Panc1 (cell line): Measurements from ENCODE around the gene DDIT3. TPM values are rescaled to one million over a fixed set of nuclear protein-coding genes. Genes with fewer than 3 reads are reported as not detected.

Experiments used
- ATAC-seq: fragments of 200-7000 bp; cut with Tn5 transposase; 2 replicates; pipeline ENCODE4 v1.9.1; 2020; ENCODE audit warnings: mild to moderate bottlenecking, moderate library complexity
- BruUV-seq: library from RNA; stranded (reverse); fragments of 400-500 nt; replicated peaks from 2 replicates; lab custom pipeline; 2021; lab: Mats Ljungman, UMichigan
- CTCF ChIA-PET: fragments of 300-600 bp; sonication (Branson Sonifier 250); formaldehyde crosslinking; loops from one replicate; lab custom pipeline; 2022; ENCODE audit warnings: antibody characterized with exemption; lab: Charles Lee
- POLR2A ChIA-PET: fragments of 300-600 bp; sonication (Branson Sonifier 250); formaldehyde crosslinking; loops from one replicate; lab custom pipeline; 2022; ENCODE audit warnings: antibody characterized with exemption; lab: Charles Lee
- DNase-seq: peaks from one replicate; pipeline ENCODE4 v3.0.0-alpha.2; 2010; ENCODE audit warnings: low read depth, low spot score
- H3K27ac ChIP-seq: 2 replicates; pipeline ENCODE4 v1.5.1; 2011; ENCODE audit warnings: mild to moderate bottlenecking, low read length, inconsistent platforms
- H3K27me3 ChIP-seq: fragments of 200-500 bp; sonication (Bioruptor generic); 2 replicates; pipeline ENCODE4 v1.6.0; 2014; ENCODE audit warnings: low read length, inconsistent platforms; ENCODE audit not compliant: control insufficient read depth, insufficient read depth
- H3K36me3 ChIP-seq: fragments of 200-500 bp; sonication (Bioruptor generic); 2 replicates; pipeline ENCODE4 v1.5.1; 2014; ENCODE audit warnings: inconsistent platforms, mild to moderate bottlenecking, low read length, moderate library complexity; ENCODE audit not compliant: control insufficient read depth, insufficient read depth
- H3K4me1 ChIP-seq: 2 replicates; pipeline ENCODE4 v1.5.1; 2011; ENCODE audit warnings: inconsistent platforms, mild to moderate bottlenecking, low read length, moderate library complexity; ENCODE audit not compliant: control insufficient read depth, insufficient read depth
- H3K4me3 ChIP-seq, 2 experiments: 2 replicates each; pipeline ENCODE4 v1.5.1; 2011 to 2012; ENCODE audit warnings: low read depth in 2 of 2, low read length in 2 of 2, mild to moderate bottlenecking in 2 of 2, inconsistent platforms in 1 of 2, moderate library complexity in 1 of 2
- H3K9me3 ChIP-seq: fragments of 200-500 bp; sonication (Bioruptor generic); 2 replicates; pipeline ENCODE4 v1.5.1; 2014; ENCODE audit warnings: low read depth, mild to moderate bottlenecking, inconsistent platforms, low read length, moderate library complexity; ENCODE audit not compliant: control insufficient read depth, insufficient read depth
- CTCF ChIP-seq: fragments of 450-650 bp; IDR thresholded peaks from 2 replicates; pipeline ENCODE4 v1.5.1; 2017; ENCODE audit warnings: mild to moderate bottlenecking
- POLR2AphosphoS5 ChIP-seq: IDR thresholded peaks from 2 replicates; pipeline ENCODE4 v1.6.1; 2012; ENCODE audit warnings: mild to moderate bottlenecking, low read depth, low read length, moderate library complexity
- REST ChIP-seq, 2 experiments: IDR thresholded peaks; 2 replicates each; pipeline ENCODE4 v1.6.1; 2011 to 2012; ENCODE audit warnings: low read depth in 2 of 2, control low read depth in 1 of 2, low read length in 1 of 2, mild to moderate bottlenecking in 1 of 2, moderate library complexity in 1 of 2; ENCODE audit not compliant: insufficient read depth in 1 of 2
- SIN3A ChIP-seq: IDR thresholded peaks from 2 replicates; pipeline ENCODE4 v1.6.1; 2012; ENCODE audit warnings: low read depth, mild to moderate bottlenecking, low read length, moderate library complexity, borderline replicate concordance; ENCODE audit not compliant: insufficient read depth
- TCF7L2 ChIP-seq: IDR thresholded peaks from 2 replicates; pipeline ENCODE4 v1.6.1; 2011; ENCODE audit warnings: mild to moderate bottlenecking, low read depth, low read length, inconsistent platforms
- in situ Hi-C: cut with HindIII; loops from 2 replicates; pipeline ENCODE4 v1.10.0; 2016; ENCODE audit warnings: low sequenced_read_pairs, low pct_unique_long_range_greater_than_20kb
- intact Hi-C: fragments of 100-400 bp; cut with micrococcal nuclease; formaldehyde crosslinking; loops from one replicate; pipeline ENCODE4 v1.10.0; 2022; ENCODE audit not compliant: unreplicated experiment
- total RNA-seq: library from RNA; stranded (reverse); gene quantifications from one replicate; pipeline ENCODE4 v1.2.1, GENCODE V29; 2021; ENCODE audit not compliant: unreplicated experiment

DDIT3 gene
- total RNA-seq, 1 experiment from 2014 or later = 47.2 TPM

GRCh38 chr12:57530396-57531142 is 10.3 kb upstream of the DDIT3 start:
- TF ChIP-seq REST (IDR thresholded peaks at IDR 0.05; ENCODE audit: insufficient read depth in 1 of 2, low read depth in 2 of 2, low read length in 1 of 2) = no peak
- TF ChIP-seq CTCF = no peak
- TF ChIP-seq TCF7L2 = no peak
- no peak for TF ChIP-seq SIN3A
- no peak; the same call in 1 of the 2 replicates for TF ChIP-seq POLR2AphosphoS5
- in situ Hi-C loops = no loop called here
- Histone ChIP-seq H3K9me3 (no peaks in the 10 kb centered on the region), H3K4me3 (no peak overlapping the region), H3K27me3 (no peaks in the 10 kb centered on the region), H3K4me1 (peaks cover 7% of the 10 kb centered on the region; the same call in 1 of the 2 replicates), H3K36me3 (peaks cover 11% of the 10 kb centered on the region), H3K27ac (peak overlapping the region; percentile 21; the same call in 1 of the 2 replicates)
- CTCF ChIA-PET = no interaction called here
- intact Hi-C loops = no loop called here
- no peak for ATAC-seq
- POLR2A ChIA-PET = interaction anchor here (0.6 kb wide), 1 partner anchor 42 kb away, joined by 3 read pairs; no protein-coding TSS in a partner anchor
- no peak for DNase-seq
- no TSS peak for BruUV-seq

GRCh38 chr12:57529831-57530230 is 9.5 kb upstream of the DDIT3 start:
- H3K36me3 ChIP-seq = peaks cover 11% of the 10 kb centered on the region
- TF ChIP-seq CTCF (no peak), POLR2AphosphoS5 (no peak), REST (IDR thresholded peaks at IDR 0.05; ENCODE audit: insufficient read depth in 1 of 2, low read depth in 2 of 2, low read length in 1 of 2) (no peak), TCF7L2 (no peak), SIN3A (no peak)
- POLR2A ChIA-PET = no interaction called here

More at GRCh38 chr12:57529831-57530230, 9.5 kb upstream of the DDIT3 start:
- intact Hi-C loops = no loop called here
- Histone ChIP-seq H3K27me3 (no peaks in the 10 kb centered on the region), H3K9me3 (no peaks in the 10 kb centered on the region), H3K27ac (no peak overlapping the region; the same call in 1 of the 2 replicates), H3K4me3 (no peak overlapping the region), H3K4me1 (peaks cover 7% of the 10 kb centered on the region; the same call in 1 of the 2 replicates)
- ATAC-seq (no peak), DNase-seq (no peak)
- TSS peak; percentile 62 for BruUV-seq
- in situ Hi-C loops = no loop called here
- CTCF ChIA-PET = no interaction called here
